Suprapubic skin (tissue), 4 donors: Measurements from ENCODE around the gene MYL9. TPM values are rescaled to one million over a fixed set of nuclear protein-coding genes. Genes with fewer than 3 reads are reported as not detected.

Source experiments
- DNase-seq, 2 donors: peaks; one replicate each; pipeline ENCODE4 v3.0.0-alpha.2; 2019; ENCODE audit warnings: low spot score in 2 of 2
- H3K27ac ChIP-seq: fragments of 200-600 bp; sonication (generic); one replicate; pipeline ENCODE4 v1.5.1; 2019
- H3K27me3 ChIP-seq: fragments of 200-600 bp; sonication (generic); one replicate; pipeline ENCODE4 v1.5.1; 2019
- H3K36me3 ChIP-seq: fragments of 200-600 bp; sonication (generic); one replicate; pipeline ENCODE4 v1.5.1; 2019
- H3K4me1 ChIP-seq: fragments of 200-600 bp; sonication (generic); one replicate; pipeline ENCODE4 v1.5.1; 2019
- H3K4me3 ChIP-seq: fragments of 200-600 bp; sonication (generic); one replicate; pipeline ENCODE4 v1.5.1; 2019; ENCODE audit warnings: mild to moderate bottlenecking
- H3K9me3 ChIP-seq: fragments of 200-600 bp; sonication (generic); one replicate; pipeline ENCODE4 v1.5.1; 2019
- EP300 ChIP-seq: sonication (generic); formaldehyde crosslinking; IDR thresholded peaks from one replicate; pipeline ENCODE4 v1.6.1; 2017; ENCODE audit warnings: antibody characterized with exemption
- POLR2A ChIP-seq, 2 donors: fragments of 450-650 bp; IDR thresholded peaks; one replicate each; pipeline ENCODE4 v1.6.1; 2017; ENCODE audit warnings: antibody characterized with exemption in 2 of 2, mild to moderate bottlenecking in 2 of 2, moderate library complexity in 2 of 2
- POLR2AphosphoS5 ChIP-seq, 3 donors: sonication (generic); formaldehyde crosslinking; IDR thresholded peaks; one replicate each; pipeline ENCODE4 v1.6.1; 2017; ENCODE audit warnings: antibody characterized with exemption in 3 of 3
- WGBS: methylation state at CpG from one replicate; pipeline ENCODE4 v1.1.5; 2018; 5-methylcytosine and 5-hydroxymethylcytosine counted together
- total RNA-seq, 4 donors: library from RNA; depleted of rRNA; stranded (reverse); fragments of >200 nt; gene quantifications; one replicate each; pipeline ENCODE4 v1.1.0, GENCODE V29; 2016
- TF ChIP-seq, protein P1 (sequence below), 2 donors: fragments of 200-600 bp in 1 of 2; fragments of 450-650 bp in 1 of 2; sonication (generic) in 1 of 2; IDR thresholded peaks; one replicate each; pipeline ENCODE4 v1.5.1; 2016 to 2019; ENCODE audit warnings: antibody characterized with exemption in 2 of 2, mild to moderate bottlenecking in 1 of 2, moderate library complexity in 1 of 2

MYL9 gene
- total RNA-seq, 4 donors from 2014 or later, result 29.4 to 34.0 (median 30.7) TPM

DNA sequence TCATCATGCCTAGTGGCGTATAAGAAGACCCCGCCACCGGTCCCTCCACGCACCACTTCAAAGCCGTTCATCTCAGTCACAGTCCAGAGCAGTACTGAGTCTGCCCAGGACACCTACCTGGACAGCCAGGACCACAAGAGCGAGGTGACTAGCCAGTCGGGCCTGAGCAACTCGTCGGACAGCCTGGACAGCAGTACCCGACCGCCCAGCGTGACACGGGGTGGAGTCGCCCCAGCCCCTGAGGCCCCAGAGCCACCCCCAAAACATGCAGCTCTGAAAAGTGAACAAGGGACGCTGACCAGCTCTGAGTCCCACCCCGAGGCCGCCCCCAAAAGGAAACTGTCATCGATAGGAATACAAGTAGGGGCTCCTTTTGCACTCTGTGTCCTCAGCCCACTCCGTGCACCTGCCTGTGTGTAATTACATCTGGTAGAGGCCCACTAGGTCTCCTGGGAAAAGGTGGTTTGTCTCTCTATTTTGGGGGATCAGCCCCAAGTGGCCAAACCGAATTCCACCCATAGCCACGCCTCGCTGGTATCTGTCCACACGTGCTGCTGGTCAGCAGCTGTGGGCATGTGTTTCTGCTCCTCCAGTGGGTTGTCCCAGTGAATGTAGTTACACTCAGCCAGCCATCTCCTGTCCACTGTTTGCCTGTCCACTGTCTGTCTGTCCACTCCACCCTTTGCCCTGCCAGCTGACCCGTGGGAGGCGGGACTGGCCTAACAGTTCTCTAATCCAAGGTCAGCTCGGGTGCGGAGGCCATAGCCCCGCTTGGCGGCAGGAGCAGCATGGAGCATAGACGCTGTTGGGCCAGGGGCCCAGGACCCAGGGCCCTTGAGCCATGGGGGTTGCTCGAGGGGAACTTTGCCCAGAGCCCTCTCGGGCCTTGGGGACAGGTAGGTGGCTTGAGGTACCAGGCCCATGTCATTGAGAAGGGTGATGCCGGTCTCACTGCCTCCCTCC is 44.3 kb upstream of the MYL9 start:
- peaks cover 61% of the 10 kb centered on the region for H3K36me3 ChIP-seq
- 90% methylated on average over 24 of the region's 33 CpGs for WGBS

GRCh38 chr20:36497856-36498255 is 43.5 kb upstream of the MYL9 start:
- Histone ChIP-seq H3K4me1 (peaks cover 29% of the 10 kb centered on the region), H3K27me3 (no peaks in the 10 kb centered on the region), H3K36me3 (peaks cover 67% of the 10 kb centered on the region), H3K27ac (no peak overlapping the region), H3K4me3 (no peak overlapping the region), H3K9me3 (no peaks in the 10 kb centered on the region)
- 100% methylated on average over 1 of the region's 4 CpGs for WGBS
- DNase-seq, result no peak
- TF ChIP-seq, protein P1, sequence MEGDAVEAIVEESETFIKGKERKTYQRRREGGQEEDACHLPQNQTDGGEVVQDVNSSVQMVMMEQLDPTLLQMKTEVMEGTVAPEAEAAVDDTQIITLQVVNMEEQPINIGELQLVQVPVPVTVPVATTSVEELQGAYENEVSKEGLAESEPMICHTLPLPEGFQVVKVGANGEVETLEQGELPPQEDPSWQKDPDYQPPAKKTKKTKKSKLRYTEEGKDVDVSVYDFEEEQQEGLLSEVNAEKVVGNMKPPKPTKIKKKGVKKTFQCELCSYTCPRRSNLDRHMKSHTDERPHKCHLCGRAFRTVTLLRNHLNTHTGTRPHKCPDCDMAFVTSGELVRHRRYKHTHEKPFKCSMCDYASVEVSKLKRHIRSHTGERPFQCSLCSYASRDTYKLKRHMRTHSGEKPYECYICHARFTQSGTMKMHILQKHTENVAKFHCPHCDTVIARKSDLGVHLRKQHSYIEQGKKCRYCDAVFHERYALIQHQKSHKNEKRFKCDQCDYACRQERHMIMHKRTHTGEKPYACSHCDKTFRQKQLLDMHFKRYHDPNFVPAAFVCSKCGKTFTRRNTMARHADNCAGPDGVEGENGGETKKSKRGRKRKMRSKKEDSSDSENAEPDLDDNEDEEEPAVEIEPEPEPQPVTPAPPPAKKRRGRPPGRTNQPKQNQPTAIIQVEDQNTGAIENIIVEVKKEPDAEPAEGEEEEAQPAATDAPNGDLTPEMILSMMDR (IDR thresholded peaks at IDR 0.05), result no peak
- TF ChIP-seq EP300 (no peak), POLR2AphosphoS5 (IDR thresholded peaks at IDR 0.05) (no peak), POLR2A (IDR thresholded peaks at IDR 0.05) (no peak)

More for the DNA sequence above, 44.3 kb upstream of the MYL9 start:
- peaks cover 38% of the 10 kb centered on the region for H3K4me1 ChIP-seq
- no peaks in the 10 kb centered on the region for H3K9me3 ChIP-seq
- TF ChIP-seq, protein P1 (IDR thresholded peaks at IDR 0.05), result no peak
- TF ChIP-seq POLR2AphosphoS5 (IDR thresholded peaks at IDR 0.05), result no peak
- TF ChIP-seq EP300, result no peak
- TF ChIP-seq POLR2A (IDR thresholded peaks at IDR 0.05), result no peak
- H3K27ac ChIP-seq, result no peak overlapping the region
- no peaks in the 10 kb centered on the region for H3K27me3 ChIP-seq
- no peak overlapping the region for H3K4me3 ChIP-seq
- DNase-seq, result peak in 1 of 2 donors; percentile 34

- H3K27ac ChIP-seq, result no peak overlapping the region
- no peak for TF ChIP-seq POLR2AphosphoS5 (IDR thresholded peaks at IDR 0.05)
- no peak for TF ChIP-seq POLR2A (IDR thresholded peaks at IDR 0.05)
- TF ChIP-seq, protein P1 (IDR thresholded peaks at IDR 0.05), result no peak
- TF ChIP-seq EP300, result no peak
- no peak overlapping the region for H3K4me3 ChIP-seq
- WGBS, result 89% methylated on average over 13 of the region's 14 CpGs
- H3K4me1 ChIP-seq, result peaks cover 22% of the 10 kb centered on the region
- no peak for DNase-seq
- H3K27me3 ChIP-seq, result no peaks in the 10 kb centered on the region
- peaks cover 72% of the 10 kb centered on the region for H3K36me3 ChIP-seq
- no peaks in the 10 kb centered on the region for H3K9me3 ChIP-seq
Measured at GRCh38 chr20:36498386-36499179, 42.7 kb upstream of the MYL9 start.

- no peak for DNase-seq
- WGBS, result 95% methylated on average over 23 of the region's 26 CpGs
- no peak overlapping the region for H3K4me3 ChIP-seq
- TF ChIP-seq POLR2AphosphoS5 (IDR thresholded peaks at IDR 0.05), result no peak
- TF ChIP-seq, protein P1 (IDR thresholded peaks at IDR 0.05), result no peak
- H3K9me3 ChIP-seq, result no peaks in the 10 kb centered on the region
- peaks cover 79% of the 10 kb centered on the region for H3K36me3 ChIP-seq
- H3K27ac ChIP-seq, result no peak overlapping the region
- no peaks in the 10 kb centered on the region for H3K27me3 ChIP-seq
- H3K4me1 ChIP-seq, result peaks cover 15% of the 10 kb centered on the region
Measured at GRCh38 chr20:36499211-36499610, 42.1 kb upstream of the MYL9 start.
